HepG2 (cell line): ENCODE measurements around the gene DIO1. TPM values are rescaled to one million over a fixed set of nuclear protein-coding genes. Genes with fewer than 3 reads are reported as not detected.

Experiments
- ATF7-NPFF ChIP-seq: sonication (generic); formaldehyde crosslinking; IDR thresholded peaks from 2 replicates; pipeline ENCODE4 v1.8.1; 2023; ENCODE audit warnings: mild to moderate bottlenecking, low read depth, missing genetic modification reagents, moderate library complexity
- HES4 ChIP-seq: sonication (generic); formaldehyde crosslinking; IDR thresholded peaks from 2 replicates; pipeline ENCODE4 v1.9.0; 2021; ENCODE audit warnings: mild to moderate bottlenecking, missing genetic modification reagents, borderline replicate concordance
- KMT2A ChIP-seq: sonication (generic); formaldehyde crosslinking; IDR thresholded peaks from 2 replicates; pipeline ENCODE4 v1.4.0; 2020; ENCODE audit warnings: missing genetic modification reagents
- RNF2 ChIP-seq: fragments of 450-650 bp; conservative IDR thresholded peaks from 2 replicates; pipeline ENCODE4 v1.6.1; 2016; ENCODE audit warnings: low read depth
- RORA ChIP-seq: sonication (generic); formaldehyde crosslinking; IDR thresholded peaks from 2 replicates; pipeline ENCODE4 v1.5.0; 2020; ENCODE audit warnings: mild to moderate bottlenecking, missing genetic modification reagents, moderate library complexity
- SOX6 ChIP-seq, 2 experiments: fragments of 450-650 bp in 1 of 2; sonication (generic) in 1 of 2; formaldehyde crosslinking in 1 of 2; IDR thresholded peaks; 2 replicates each; pipeline versions ENCODE4 v1.4.0 to v1.6.1; 2017 to 2020; ENCODE audit warnings: antibody characterized with exemption in 1 of 2, mild to moderate bottlenecking in 1 of 2, missing genetic modification reagents in 1 of 2
- TAF15 ChIP-seq: fragments of 200-400 bp; formaldehyde crosslinking; IDR thresholded peaks from one replicate; pipeline ENCODE4 v1.6.1; 2018; ENCODE audit warnings: mild to moderate bottlenecking, low read depth, low read length; ENCODE audit not compliant: poor library complexity, severe bottlenecking
- ZFP36L1 ChIP-seq: sonication (generic); formaldehyde crosslinking; IDR thresholded peaks from 2 replicates; pipeline ENCODE4 v1.8.0; 2022; ENCODE audit warnings: mild to moderate bottlenecking, missing genetic modification reagents, moderate library complexity
- ZNF547 ChIP-seq: sonication (generic); formaldehyde crosslinking; IDR thresholded peaks from 2 replicates; pipeline ENCODE4 v1.5.1; 2020; ENCODE audit warnings: mild to moderate bottlenecking, missing genetic modification reagents
- ZNF737 ChIP-seq: sonication (generic); formaldehyde crosslinking; IDR thresholded peaks from 2 replicates; pipeline ENCODE4 v1.5.0; 2020; ENCODE audit warnings: missing genetic modification reagents, mild to moderate bottlenecking, borderline replicate concordance
- ZNF879 ChIP-seq: sonication (generic); formaldehyde crosslinking; IDR thresholded peaks from 2 replicates; pipeline ENCODE4 v1.8.1; 2023; ENCODE audit warnings: missing genetic modification reagents
- ZSCAN20 ChIP-seq: sonication (generic); formaldehyde crosslinking; IDR thresholded peaks from 2 replicates; pipeline ENCODE4 v1.4.0; 2020; ENCODE audit warnings: missing genetic modification reagents, mild to moderate bottlenecking, borderline replicate concordance
- polyA plus RNA-seq, 8 experiments: library from polyadenylated mRNA; depleted of rRNA in 3 of 8; stranded (reverse) in 7 of 8; unstranded in 1 of 8; fragments of >200 nt; fragmentation: Illumina TruSeq in 4 of 8; extraction: Trizol in 4 of 8; gene quantifications; 2 replicates each; pipeline versions ENCODE4 v1.2.1 to v1.2.3, GENCODE V29; 2011 to 2016; ENCODE audit warnings: low read depth in 4 of 8, missing spikeins in 1 of 8, mixed read lengths in 1 of 8; ENCODE audit not compliant: insufficient read depth in 1 of 8
- total RNA-seq, 5 experiments: library from RNA; depleted of rRNA; stranded (reverse); fragments of >200 nt; fragmentation: Illumina TruSeq; extraction: Trizol; gene quantifications; 2 replicates each; pipeline ENCODE4 v1.2.3, GENCODE V29; 2016; ENCODE audit warnings: low read depth in 1 of 5
- TF ChIP-seq, protein P1 (sequence below): sonication (generic); formaldehyde crosslinking; IDR thresholded peaks from 2 replicates; pipeline ENCODE4 v1.4.0; 2020; ENCODE audit warnings: mild to moderate bottlenecking, low read depth, missing genetic modification reagents
- TF ChIP-seq, protein P2 (sequence below): sonication (generic); formaldehyde crosslinking; IDR thresholded peaks from 2 replicates; pipeline ENCODE4 v1.9.0; 2022; ENCODE audit warnings: low read depth, missing genetic modification reagents
- TF ChIP-seq, protein P3 (sequence below): sonication (generic); formaldehyde crosslinking; conservative IDR thresholded peaks from 2 replicates; pipeline ENCODE4 v1.4.0; 2020; ENCODE audit warnings: mild to moderate bottlenecking, missing genetic modification reagents, moderate library complexity
- TF ChIP-seq, protein P4 (sequence below): IDR thresholded peaks from 2 replicates; pipeline ENCODE4 v1.6.1; 2018; ENCODE audit warnings: missing genetic modification reagents
- TF ChIP-seq, protein P5 (sequence below): sonication (generic); formaldehyde crosslinking; IDR thresholded peaks from 2 replicates; pipeline ENCODE4 v1.8.0; 2022; ENCODE audit warnings: missing genetic modification reagents, mild to moderate bottlenecking, inconsistent platforms, borderline replicate concordance

Gene DIO1
- total and polyA plus RNA-seq, 2 of the 13 experiments (the other 11 are each of a cell fraction or from before 2014, with no cell fraction given) = 13.5 to 45.6 TPM

DNA sequence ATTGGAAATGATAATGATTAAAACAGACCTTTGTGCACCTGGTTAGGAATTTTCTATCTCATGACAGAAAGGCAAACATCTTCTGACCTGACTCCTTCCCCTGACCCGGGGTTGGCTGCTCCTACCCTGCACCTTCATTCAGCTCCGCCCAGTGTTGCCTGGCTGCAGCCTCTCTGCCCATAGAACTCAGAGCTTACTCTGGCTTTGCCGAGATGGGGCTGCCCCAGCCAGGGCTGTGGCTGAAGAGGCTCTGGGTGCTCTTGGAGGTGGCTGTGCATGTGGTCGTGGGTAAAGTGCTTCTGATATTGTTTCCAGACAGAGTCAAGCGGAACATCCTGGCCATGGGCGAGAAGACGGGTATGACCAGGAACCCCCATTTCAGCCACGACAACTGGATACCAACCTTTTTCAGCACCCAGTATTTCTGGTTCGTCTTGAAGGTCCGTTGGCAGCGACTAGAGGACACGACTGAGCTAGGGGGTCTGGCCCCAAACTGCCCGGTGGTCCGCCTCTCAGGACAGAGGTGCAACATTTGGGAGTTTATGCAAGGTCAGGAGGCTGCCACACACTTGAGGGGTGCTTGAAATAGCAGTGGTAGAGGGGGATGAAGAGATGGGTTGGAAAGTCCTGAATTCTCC, at the start of gene DIO1 (continued):
- TF ChIP-seq, protein P1, sequence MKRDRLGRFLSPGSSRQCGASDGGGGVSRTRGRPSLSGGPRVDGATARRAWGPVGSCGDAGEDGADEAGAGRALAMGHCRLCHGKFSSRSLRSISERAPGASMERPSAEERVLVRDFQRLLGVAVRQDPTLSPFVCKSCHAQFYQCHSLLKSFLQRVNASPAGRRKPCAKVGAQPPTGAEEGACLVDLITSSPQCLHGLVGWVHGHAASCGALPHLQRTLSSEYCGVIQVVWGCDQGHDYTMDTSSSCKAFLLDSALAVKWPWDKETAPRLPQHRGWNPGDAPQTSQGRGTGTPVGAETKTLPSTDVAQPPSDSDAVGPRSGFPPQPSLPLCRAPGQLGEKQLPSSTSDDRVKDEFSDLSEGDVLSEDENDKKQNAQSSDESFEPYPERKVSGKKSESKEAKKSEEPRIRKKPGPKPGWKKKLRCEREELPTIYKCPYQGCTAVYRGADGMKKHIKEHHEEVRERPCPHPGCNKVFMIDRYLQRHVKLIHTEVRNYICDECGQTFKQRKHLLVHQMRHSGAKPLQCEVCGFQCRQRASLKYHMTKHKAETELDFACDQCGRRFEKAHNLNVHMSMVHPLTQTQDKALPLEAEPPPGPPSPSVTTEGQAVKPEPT (CRISPR knock-in tag) = no peak
- no peak for TF ChIP-seq TAF15
- TF ChIP-seq, protein P2, sequence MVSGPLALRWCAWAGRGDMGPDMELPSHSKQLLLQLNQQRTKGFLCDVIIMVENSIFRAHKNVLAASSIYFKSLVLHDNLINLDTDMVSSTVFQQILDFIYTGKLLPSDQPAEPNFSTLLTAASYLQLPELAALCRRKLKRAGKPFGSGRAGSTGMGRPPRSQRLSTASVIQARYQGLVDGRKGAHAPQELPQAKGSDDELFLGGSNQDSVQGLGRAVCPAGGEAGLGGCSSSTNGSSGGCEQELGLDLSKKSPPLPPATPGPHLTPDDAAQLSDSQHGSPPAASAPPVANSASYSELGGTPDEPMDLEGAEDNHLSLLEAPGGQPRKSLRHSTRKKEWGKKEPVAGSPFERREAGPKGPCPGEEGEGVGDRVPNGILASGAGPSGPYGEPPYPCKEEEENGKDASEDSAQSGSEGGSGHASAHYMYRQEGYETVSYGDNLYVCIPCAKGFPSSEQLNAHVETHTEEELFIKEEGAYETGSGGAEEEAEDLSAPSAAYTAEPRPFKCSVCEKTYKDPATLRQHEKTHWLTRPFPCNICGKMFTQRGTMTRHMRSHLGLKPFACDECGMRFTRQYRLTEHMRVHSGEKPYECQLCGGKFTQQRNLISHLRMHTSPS (CRISPR knock-in tag) = 0 out of 2 replicates have a peak, but pooled peaks have one; percentile 2
- TF ChIP-seq ZFP36L1 (CRISPR knock-in tag) = peak; percentile 54; the same call in 1 of the 2 replicates
- no peak for TF ChIP-seq KMT2A (CRISPR knock-in tag)
- TF ChIP-seq ZSCAN20 (CRISPR knock-in tag) = 0 out of 2 replicates have a peak, but pooled peaks have one; percentile 69
- no peak for TF ChIP-seq ATF7-NPFF (CRISPR knock-in tag)
- TF ChIP-seq ZNF879 (CRISPR knock-in tag) = no peak
- TF ChIP-seq, protein P3, sequence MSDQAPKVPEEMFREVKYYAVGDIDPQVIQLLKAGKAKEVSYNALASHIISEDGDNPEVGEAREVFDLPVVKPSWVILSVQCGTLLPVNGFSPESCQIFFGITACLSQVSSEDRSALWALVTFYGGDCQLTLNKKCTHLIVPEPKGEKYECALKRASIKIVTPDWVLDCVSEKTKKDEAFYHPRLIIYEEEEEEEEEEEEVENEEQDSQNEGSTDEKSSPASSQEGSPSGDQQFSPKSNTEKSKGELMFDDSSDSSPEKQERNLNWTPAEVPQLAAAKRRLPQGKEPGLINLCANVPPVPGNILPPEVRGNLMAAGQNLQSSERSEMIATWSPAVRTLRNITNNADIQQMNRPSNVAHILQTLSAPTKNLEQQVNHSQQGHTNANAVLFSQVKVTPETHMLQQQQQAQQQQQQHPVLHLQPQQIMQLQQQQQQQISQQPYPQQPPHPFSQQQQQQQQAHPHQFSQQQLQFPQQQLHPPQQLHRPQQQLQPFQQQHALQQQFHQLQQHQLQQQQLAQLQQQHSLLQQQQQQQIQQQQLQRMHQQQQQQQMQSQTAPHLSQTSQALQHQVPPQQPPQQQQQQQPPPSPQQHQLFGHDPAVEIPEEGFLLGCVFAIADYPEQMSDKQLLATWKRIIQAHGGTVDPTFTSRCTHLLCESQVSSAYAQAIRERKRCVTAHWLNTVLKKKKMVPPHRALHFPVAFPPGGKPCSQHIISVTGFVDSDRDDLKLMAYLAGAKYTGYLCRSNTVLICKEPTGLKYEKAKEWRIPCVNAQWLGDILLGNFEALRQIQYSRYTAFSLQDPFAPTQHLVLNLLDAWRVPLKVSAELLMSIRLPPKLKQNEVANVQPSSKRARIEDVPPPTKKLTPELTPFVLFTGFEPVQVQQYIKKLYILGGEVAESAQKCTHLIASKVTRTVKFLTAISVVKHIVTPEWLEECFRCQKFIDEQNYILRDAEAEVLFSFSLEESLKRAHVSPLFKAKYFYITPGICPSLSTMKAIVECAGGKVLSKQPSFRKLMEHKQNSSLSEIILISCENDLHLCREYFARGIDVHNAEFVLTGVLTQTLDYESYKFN (CRISPR knock-in tag) = peak; percentile 44; the same call in 1 of the 2 replicates
- TF ChIP-seq ZNF737 = no peak
- TF ChIP-seq SOX6 (IDR thresholded peaks at IDR 0.05) = no peak
- no peak for TF ChIP-seq SOX6 (CRISPR knock-in tag; IDR thresholded peaks at IDR 0.05)
- TF ChIP-seq RNF2 = no peak
- TF ChIP-seq, protein P4, sequence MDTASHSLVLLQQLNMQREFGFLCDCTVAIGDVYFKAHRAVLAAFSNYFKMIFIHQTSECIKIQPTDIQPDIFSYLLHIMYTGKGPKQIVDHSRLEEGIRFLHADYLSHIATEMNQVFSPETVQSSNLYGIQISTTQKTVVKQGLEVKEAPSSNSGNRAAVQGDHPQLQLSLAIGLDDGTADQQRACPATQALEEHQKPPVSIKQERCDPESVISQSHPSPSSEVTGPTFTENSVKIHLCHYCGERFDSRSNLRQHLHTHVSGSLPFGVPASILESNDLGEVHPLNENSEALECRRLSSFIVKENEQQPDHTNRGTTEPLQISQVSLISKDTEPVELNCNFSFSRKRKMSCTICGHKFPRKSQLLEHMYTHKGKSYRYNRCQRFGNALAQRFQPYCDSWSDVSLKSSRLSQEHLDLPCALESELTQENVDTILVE = no peak
- TF ChIP-seq HES4 (CRISPR knock-in tag) = no peak
- TF ChIP-seq, protein P5, sequence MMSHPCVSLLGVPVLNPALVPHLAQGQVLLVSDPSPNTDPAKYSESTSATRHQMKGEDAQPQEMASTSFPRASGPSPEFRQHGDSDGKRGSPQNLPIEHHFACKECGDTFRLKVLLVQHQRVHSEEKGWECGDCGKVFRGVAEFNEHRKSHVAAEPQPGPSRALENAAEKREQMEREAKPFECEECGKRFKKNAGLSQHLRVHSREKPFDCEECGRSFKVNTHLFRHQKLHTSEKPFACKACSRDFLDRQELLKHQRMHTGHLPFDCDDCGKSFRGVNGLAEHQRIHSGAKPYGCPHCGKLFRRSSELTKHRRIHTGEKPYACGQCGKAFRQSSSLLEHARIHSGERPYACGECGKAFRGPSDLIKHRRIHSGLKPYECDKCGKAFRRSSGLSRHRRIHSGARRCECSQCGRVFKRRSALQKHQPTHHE (CRISPR knock-in tag) = no peak
- no peak for TF ChIP-seq RORA (CRISPR knock-in tag)
- TF ChIP-seq ZNF547 (CRISPR knock-in tag) = no peak
